Measurements from ENCODE around the gene ERC2. TPM values are rescaled to one million over a fixed set of nuclear protein-coding genes. Genes with fewer than 3 reads are reported as not detected.

The ERC2 gene
- total RNA-seq, 1 donor from 2014 or later: 0.65 TPM

GRCh38 chr3:55629432-55629831 is 838.8 kb downstream of the ERC2 start:
- Mint-ChIP-seq H3K9me3 (ENCODE audit: low read depth) (no peaks in the 10 kb centered on the region), H3K4me1 (ENCODE audit: low read depth) (peaks cover 8% of the 10 kb centered on the region), H3K27ac (ENCODE audit: unreplicated experiment) (no peak overlapping the region), H3K27me3 (ENCODE audit: low read depth) (no peaks in the 10 kb centered on the region), H3K4me3 (ENCODE audit: unreplicated experiment) (no peak overlapping the region), H3K36me3 (ENCODE audit: low read depth) (no peaks in the 10 kb centered on the region)
- DNase-seq (ENCODE audit: low spot score): no peak
- no peak for TF ChIP-seq CTCF (IDR thresholded peaks at IDR 0.05)

- Mint-ChIP-seq H3K4me3 (ENCODE audit: unreplicated experiment) (no peak overlapping the region), H3K4me1 (ENCODE audit: low read depth) (peaks cover 31% of the 10 kb centered on the region), H3K27ac (ENCODE audit: unreplicated experiment) (no peak overlapping the region), H3K9me3 (ENCODE audit: low read depth) (no peaks in the 10 kb centered on the region), H3K27me3 (ENCODE audit: low read depth) (no peaks in the 10 kb centered on the region), H3K36me3 (ENCODE audit: low read depth) (no peaks in the 10 kb centered on the region)
- no peak for TF ChIP-seq CTCF (IDR thresholded peaks at IDR 0.05)
- no peak for DNase-seq (ENCODE audit: low spot score)
Measured at GRCh38 chr3:55626279-55626665, 842.0 kb downstream of the ERC2 start.

GRCh38 chr3:55624238-55624637 is 844.0 kb downstream of the ERC2 start:
- Mint-ChIP-seq H3K27ac (ENCODE audit: unreplicated experiment) (no peak overlapping the region), H3K36me3 (ENCODE audit: low read depth) (no peaks in the 10 kb centered on the region), H3K9me3 (ENCODE audit: low read depth) (no peaks in the 10 kb centered on the region), H3K27me3 (ENCODE audit: low read depth) (no peaks in the 10 kb centered on the region), H3K4me3 (ENCODE audit: unreplicated experiment) (no peak overlapping the region), H3K4me1 (ENCODE audit: low read depth) (peaks cover 41% of the 10 kb centered on the region)
- TF ChIP-seq CTCF (IDR thresholded peaks at IDR 0.05): peak; percentile 13
- DNase-seq (ENCODE audit: low spot score): no peak

DNA sequence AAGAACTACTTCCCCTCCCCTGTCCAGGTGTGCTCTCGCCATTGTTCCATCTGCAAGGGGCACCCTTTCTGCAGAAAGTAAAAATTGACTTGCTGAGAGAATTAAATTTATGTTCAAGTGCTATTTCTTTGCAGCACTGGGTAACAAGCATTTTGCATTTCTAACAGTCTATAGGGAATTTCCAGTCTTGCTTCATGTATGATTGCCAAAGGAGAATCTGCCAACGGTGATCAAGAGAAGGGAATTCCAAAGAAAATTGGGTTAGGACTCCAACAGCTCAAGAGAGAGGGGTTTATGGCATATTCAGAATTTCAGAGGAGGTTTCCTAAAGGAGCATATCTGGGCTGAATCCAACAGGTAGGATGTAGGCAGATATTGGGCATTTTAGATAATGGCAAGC is 844.5 kb downstream of the ERC2 start:
- DNase-seq (ENCODE audit: low spot score): no peak
- Mint-ChIP-seq H3K27me3 (ENCODE audit: low read depth) (no peaks in the 10 kb centered on the region), H3K9me3 (ENCODE audit: low read depth) (no peaks in the 10 kb centered on the region), H3K27ac (ENCODE audit: unreplicated experiment) (no peak overlapping the region), H3K4me1 (ENCODE audit: low read depth) (peaks cover 41% of the 10 kb centered on the region), H3K36me3 (ENCODE audit: low read depth) (no peaks in the 10 kb centered on the region), H3K4me3 (ENCODE audit: unreplicated experiment) (no peak overlapping the region)
- no peak for TF ChIP-seq CTCF (IDR thresholded peaks at IDR 0.05)

GRCh38 chr3:55622733-55623132 is 845.5 kb downstream of the ERC2 start:
- H3K27ac Mint-ChIP-seq (ENCODE audit: unreplicated experiment): no peak overlapping the region

More at GRCh38 chr3:55622733-55623132, 845.5 kb downstream of the ERC2 start:
- Mint-ChIP-seq H3K4me3 (ENCODE audit: unreplicated experiment) (no peak overlapping the region), H3K4me1 (ENCODE audit: low read depth) (peaks cover 41% of the 10 kb centered on the region), H3K9me3 (ENCODE audit: low read depth) (no peaks in the 10 kb centered on the region), H3K36me3 (ENCODE audit: low read depth) (no peaks in the 10 kb centered on the region), H3K27me3 (ENCODE audit: low read depth) (no peaks in the 10 kb centered on the region)
- no peak for TF ChIP-seq CTCF (IDR thresholded peaks at IDR 0.05)
- DNase-seq (ENCODE audit: low spot score): no peak

Data from chondrocyte (in vitro differentiated cells).